GM18526 (cell line): Measurements from ENCODE around the gene RSAD1.

Experiments used
- POLR2A ChIP-seq: IDR thresholded peaks from 3 replicates; pipeline ENCODE4 v1.6.1; 2011; ENCODE audit not compliant: insufficient read length; ENCODE audit errors: extremely low read depth

The RSAD1 gene

DNA sequence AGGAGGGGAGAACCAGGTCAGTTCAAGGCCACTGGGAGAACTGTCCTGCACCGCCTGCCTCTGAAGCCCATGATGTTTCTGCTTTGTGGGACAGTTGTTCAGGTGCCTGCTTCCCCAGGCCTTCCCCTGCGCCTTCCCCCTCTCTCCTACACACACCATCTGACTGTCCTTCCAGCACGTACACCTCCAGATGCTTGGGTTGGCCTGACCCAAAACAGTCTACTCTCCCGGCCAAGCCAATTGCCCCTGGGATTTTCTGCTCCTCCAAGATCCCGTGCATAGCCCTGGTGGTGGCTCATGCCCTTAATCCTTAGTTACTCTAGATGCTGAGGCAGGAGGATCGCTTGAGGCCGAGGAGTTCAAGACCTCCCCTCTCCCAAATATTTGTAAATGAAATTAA is 684 bp upstream of the RSAD1 start:
- no peak for TF ChIP-seq POLR2A

DNA sequence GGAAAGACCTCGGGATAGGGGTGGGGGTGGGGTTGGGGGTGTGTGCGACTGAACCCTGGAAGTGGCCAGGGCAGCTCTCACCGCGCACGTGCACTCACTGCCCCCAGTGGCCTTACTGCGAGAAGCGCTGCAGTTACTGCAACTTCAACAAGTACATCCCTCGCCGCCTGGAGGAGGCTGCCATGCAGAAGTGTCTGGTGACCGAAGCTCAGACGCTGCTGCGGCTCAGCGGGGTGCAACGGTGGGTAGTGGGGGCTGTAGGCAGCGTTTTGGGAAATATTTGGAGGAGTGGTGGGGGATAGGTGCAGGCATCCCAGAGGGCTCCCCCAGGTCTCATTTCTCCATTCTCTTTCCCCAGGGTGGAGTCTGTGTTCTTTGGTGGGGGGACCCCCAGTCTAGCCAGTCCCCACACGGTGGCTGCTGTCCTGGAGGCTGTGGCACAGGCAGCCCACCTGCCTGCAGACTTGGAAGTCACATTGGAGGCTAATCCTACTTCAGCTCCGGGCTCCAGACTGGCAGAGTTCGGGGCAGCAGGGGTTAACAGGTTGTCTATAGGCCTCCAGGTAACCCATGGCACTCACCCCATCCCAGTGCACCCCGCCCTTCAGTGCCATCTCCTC is 972 bp downstream of the RSAD1 start:
- TF ChIP-seq POLR2A, result no peak

DNA sequence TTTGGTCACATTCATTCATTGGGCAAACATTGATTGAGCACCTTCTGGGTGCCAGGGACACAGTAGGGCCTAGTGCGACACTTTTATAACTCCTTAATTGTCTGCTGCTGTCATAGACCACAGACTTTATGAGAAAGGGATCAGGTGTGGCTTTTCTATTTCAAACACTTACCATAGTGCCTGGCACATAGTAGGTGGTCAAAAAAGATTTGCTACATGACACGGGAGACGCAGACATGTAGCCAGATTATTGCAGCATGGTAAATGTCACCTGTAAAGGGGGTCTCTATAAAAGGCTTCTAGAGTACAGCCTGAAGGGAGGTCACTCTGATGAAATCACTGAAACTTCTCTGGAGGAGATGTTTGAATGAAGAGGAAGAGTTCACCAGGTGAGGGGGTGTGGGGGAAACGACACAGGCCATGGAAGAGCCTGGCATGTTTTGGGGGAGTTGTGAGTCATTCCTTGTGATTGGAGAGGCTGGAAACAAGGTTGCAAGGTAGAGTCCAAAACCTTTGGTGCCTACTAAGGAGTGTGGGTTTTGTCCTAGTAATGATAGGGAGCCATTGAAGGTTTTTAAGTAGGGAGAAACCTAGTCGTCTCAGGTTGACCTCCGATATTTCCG is 1.6 kb downstream of the RSAD1 start:
- no peak for TF ChIP-seq POLR2A

DNA sequence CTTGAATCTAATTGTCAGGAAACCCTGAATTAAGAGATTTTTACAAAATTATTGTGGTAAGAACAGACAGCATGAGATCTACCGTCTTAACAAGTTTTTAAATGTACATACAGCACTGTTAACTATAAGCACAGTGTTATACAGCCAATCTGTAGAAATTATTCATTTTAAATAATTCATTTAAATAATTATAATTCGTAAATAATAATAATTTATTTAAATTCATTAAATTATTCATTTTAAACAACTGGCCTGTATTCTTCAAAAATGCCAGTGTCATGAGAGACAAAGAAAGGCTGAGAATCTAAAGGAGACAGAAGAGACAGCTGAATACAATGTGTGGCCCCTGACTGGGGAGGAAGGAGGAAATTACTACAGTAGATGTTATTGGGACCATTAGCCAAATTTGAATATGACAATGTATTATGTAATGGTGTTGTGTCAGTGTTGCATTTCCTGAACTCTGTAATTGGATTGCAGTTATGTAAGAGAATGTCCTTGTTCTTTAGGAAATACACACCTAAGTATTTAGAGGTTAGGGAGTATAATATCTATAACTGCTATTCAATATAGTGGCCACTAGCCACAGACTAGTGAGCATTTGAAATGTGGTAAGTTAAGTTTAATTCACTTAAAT is 2.3 kb downstream of the RSAD1 start:
- no peak for TF ChIP-seq POLR2A

DNA sequence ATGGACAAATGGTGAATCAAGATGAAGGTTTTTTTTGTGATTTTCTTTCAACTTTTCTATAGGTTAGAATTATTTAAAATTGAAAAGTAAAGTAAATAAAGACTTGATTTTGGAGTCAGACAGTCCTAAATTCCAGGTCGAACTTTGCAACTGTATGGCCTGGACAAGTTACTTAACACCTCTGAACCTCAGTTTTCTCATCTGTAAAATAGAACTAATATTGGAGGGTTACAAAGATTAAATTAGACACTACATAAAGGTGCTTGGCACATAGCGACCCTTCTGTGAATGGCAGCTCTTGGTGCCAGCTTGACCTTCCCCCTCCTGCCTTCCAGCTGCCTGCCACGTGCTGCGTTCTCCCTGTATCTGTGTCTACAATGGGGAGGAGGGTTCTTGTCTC is 3.0 kb downstream of the RSAD1 start:
- no peak for TF ChIP-seq POLR2A

DNA sequence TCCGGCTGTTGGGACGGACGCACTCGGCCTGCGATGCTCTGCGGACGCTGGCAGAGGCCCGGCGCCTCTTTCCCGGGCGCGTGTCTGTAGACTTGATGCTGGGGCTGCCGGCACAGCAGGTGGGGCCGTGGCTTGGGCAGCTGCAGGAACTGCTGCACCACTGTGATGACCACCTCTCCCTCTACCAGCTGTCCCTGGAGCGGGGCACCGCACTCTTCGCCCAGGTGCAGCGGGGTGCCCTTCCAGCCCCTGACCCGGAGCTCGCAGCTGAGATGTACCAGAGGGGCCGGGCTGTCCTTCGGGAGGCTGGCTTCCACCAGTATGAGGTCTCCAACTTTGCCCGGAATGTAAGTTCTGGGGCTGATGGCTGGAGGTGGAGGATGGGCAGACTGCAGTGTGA is 3.5 kb downstream of the RSAD1 start:
- no peak for TF ChIP-seq POLR2A

DNA sequence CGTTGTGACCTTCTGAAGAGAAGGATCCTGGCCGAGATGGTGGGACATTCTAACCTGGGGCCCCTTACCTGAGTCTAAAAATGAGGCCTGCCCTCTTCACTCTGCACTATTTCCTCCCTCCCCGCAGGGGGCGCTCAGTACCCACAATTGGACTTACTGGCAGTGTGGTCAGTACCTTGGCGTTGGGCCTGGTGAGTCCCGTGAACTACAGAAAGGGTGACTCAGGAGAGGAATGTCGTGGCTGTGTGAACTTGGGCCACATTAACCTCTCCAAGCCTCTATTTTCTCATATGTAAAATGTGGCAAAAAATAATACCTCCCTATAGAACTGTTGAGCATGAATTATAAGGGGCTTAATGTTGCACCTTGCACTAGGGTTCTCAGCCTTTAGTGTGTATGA is 3.9 kb downstream of the RSAD1 start:
- no peak for TF ChIP-seq POLR2A

DNA sequence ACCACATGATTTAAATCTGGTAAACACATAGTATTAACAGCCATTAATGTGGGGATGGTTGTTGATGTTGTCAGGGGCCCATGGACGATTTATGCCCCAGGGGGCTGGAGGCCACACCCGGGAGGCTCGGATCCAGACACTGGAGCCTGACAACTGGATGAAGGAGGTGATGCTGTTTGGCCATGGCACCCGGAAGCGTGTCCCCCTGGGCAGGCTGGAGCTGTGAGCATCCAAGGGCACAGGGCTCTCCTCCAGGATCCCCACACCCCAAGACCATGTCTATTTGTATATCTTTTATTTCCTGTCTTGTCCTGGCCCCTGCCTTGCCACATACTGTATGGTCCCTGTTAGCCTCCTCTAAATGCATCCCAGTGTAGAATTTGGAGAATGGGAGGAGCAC is 4.6 kb downstream of the RSAD1 start:
- TF ChIP-seq POLR2A, result no peak

DNA sequence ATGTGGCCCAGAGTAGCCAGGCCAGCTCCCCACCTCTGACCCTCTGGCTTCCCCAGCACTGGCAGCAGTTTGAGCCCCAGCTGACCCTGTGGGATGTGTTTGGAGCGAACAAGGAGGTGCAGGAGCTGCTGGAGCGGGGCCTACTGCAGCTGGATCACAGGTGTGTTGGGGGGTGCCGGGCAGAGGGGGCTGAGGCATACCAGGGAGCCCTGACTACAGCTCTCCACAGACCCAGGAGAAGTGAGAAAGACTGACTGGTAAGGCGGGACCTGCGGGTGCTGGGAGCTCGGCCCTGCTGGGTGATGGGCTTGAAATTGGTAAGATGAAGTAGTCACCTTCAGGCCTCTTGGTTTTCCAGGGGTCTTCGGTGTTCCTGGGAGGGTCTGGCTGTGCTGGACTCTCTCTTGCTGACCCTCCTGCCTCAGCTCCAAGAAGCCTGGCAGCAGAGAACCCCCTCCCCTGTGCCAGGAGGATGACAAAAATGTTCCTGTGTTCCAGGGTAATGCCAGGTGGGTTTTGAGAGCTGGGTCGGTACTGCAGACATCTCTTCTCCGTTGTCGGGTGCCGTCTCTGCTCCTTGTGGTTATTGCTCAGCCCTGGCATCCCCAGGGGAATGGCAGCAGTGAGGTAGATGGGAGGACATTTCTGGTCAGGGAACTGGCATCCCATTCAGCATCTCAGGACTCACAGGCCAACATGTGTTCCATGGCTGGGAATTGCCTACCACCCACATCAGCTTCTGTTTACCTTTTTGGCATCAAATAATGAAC is 5.9 kb downstream of the RSAD1 start:
- no peak for TF ChIP-seq POLR2A

DNA sequence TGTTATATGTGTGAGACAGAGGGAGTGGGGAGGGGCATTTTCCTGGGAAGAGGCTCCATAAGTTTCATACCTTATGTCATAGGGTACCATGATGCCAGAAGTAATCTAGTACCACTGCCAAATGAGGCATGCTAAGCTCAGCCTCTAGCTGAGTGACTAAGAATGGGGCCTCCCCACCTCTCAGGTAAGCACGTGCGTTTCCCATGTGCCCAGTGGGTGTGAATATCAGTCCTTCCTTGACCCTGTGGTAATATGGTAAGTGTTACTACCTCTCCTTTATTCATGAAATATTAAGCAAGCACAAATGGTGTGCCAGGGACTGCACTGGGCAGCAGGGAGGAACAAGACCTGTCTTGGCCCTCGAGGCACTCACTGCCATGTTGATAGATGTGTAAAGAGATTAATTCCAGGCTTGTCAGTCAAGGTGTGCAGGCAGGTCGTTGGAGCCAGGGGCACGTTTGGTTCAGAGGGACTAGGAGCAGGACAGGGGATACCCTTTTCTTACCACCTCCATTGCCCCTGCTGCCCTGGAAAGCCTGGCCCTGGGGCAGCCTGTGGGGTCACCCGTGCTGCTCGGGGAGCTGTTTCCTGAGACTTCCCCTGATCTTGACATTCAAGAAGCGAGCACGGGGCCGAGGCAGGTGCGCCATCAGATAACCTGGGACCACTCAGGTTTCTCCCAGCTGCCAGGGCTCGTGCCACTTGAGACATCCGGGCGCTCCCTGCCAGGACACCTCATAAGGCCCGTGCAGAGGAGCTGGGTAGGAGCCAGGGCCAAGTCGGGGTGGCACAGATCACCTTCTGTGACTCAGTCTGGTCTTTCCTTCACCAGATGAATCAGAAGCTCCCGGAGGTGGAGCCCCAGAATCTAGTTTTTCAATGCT is 8.8 kb downstream of the RSAD1 start:
- TF ChIP-seq POLR2A, result no peak

DNA sequence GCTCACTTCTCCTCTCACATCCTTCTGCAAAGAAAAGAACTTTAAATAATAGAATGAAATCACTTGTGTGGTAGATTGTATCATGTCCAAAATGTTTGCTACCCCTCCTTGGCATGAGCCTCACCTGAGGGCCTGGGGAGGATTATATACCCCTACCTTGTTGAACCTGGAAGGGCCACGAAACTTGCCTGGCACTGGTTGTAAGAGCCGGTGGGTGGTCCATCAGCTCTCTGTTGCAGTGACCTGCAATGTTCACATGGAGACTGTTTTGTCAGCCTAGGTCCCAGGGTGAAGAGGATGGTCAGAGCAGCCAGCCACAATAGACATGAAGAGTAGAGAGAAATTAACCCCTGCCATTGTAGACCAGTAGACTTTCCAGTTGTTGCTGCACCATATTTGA is 10.2 kb downstream of the RSAD1 start:
- TF ChIP-seq POLR2A, result no peak

DNA sequence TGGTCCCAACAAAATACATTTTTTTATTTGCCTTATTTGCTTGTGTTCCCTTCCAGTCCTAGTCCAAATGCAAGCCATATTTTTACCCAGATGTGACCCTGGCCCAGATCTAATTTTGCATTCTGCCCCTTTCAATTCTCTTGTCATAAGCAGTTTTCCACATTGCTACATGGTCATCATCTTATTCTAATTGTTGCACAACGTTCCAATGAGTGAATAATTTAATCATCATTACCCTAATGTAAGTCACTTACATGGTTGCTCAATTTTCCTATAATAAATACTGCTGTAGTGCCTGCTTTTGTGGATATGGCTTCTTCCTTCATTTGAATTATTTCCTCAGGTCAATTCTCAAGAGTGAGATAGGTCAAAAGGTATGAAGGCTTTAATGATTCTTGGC is 12.8 kb downstream of the RSAD1 start:
- TF ChIP-seq POLR2A, result no peak

DNA sequence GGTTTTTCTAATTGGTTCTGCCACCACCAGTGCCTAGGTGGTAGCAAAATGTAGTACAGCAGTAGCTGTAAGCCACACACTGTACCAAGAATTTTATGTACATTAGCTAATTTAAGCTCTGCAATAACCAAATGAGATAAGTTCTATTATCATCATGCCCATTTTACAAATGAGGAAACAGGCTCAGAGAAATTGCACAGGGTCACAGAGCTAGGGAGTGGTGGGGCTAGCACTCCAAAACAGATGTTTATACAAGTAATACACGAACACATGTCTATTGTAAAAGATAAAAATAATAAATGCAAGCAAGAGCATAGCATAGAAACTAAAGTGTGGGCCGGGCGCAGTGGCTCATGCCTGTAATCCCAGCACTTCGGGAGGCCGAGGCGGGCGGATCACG is 13.6 kb downstream of the RSAD1 start:
- no peak for TF ChIP-seq POLR2A

DNA sequence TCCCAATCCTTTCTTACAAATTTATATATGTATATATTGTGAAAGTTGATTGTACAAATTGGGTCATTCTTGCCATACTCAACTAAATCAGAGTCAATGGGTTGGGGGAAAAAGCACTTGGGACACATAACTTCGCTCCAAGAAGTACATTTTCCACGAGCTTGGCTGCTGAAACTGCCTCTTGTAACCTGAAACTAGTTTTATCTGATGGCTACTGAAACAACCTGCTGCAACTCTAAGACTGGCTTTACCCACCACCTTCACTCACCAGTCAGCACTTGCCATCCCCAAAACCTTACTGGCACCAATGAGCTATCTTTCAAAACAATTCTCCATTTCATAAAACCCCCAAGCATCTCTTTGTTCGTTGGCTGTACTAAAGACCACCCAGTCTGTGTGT is 15.1 kb downstream of the RSAD1 start:
- no peak for TF ChIP-seq POLR2A

DNA sequence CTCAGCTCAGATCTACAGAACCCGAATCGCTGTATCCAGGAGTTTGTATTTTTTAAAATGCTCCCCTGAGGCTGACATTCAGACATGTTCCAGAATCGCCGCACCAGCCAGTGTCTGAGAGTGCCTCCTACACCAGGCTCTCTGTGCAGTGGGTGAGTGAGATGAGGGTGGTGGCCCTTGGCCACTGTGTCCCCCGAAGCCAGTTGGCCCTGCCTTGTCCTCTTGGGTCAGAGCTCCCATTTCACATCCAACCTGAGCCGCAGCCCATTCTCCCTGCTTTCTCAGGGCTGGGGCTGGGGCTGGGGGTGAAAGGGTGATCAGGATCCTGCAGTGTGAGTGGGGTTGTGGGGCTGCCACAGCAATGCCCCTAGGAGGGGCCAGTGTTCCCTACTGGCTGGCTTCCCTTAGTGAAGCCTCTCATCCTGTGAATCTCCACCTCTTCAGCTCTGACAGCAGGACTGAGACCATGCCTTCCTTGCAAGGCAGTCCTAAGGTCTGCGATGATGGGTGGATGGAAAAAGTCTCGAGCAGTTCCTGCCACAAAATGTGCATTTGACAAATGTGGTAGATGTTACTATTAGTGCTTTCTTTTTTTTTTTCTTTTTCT is 16.7 kb downstream of the RSAD1 start:
- no peak for TF ChIP-seq POLR2A
